GM10248 (cell line): ENCODE data around the gene ATF2.

ENCODE experiments used
- CTCF ChIA-PET: fragments of 300-600 bp; sonication (Branson Sonifier 250); formaldehyde crosslinking; extraction: SDS; loops from one replicate; lab custom pipeline; 2021; ENCODE audit warnings: antibody characterized with exemption; lab: Yijun Ruan, JAX
- POLR2A ChIA-PET: fragments of 350-650 bp; sonication (Branson Sonifier 250); formaldehyde crosslinking; extraction: SDS; loops from one replicate; lab custom pipeline; 2020; ENCODE audit warnings: antibody characterized with exemption; lab: Yijun Ruan, JAX
- DNase-seq: peaks from one replicate; pipeline ENCODE4 v3.0.0; 2012; ENCODE audit errors: extremely low spot score
- TF ChIP-seq, protein P1 (sequence below): IDR thresholded peaks from 2 replicates; pipeline ENCODE4 v1.5.1; 2012; ENCODE audit warnings: mild to moderate bottlenecking, low read depth; ENCODE audit errors: extremely low read depth, missing control alignments, control extremely low read depth

ATF2 gene

GRCh38 chr2:175168564-175168945 is 552 bp upstream of the ATF2 start:
- ChIA-PET POLR2A (interaction anchor here (0.6 to 0.9 kb wide), 6 partner anchors 10 to 833 kb away, joined by 3 to 4 read pairs (median 4); partner anchors contain the start of gene LNPK), CTCF (interaction anchor here (0.9 to 1.3 kb wide), 4 partner anchors 9 to 56 kb away, joined by 3 to 6 read pairs (median 6); no protein-coding TSS in a partner anchor)
- TF ChIP-seq, protein P1, sequence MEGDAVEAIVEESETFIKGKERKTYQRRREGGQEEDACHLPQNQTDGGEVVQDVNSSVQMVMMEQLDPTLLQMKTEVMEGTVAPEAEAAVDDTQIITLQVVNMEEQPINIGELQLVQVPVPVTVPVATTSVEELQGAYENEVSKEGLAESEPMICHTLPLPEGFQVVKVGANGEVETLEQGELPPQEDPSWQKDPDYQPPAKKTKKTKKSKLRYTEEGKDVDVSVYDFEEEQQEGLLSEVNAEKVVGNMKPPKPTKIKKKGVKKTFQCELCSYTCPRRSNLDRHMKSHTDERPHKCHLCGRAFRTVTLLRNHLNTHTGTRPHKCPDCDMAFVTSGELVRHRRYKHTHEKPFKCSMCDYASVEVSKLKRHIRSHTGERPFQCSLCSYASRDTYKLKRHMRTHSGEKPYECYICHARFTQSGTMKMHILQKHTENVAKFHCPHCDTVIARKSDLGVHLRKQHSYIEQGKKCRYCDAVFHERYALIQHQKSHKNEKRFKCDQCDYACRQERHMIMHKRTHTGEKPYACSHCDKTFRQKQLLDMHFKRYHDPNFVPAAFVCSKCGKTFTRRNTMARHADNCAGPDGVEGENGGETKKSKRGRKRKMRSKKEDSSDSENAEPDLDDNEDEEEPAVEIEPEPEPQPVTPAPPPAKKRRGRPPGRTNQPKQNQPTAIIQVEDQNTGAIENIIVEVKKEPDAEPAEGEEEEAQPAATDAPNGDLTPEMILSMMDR, result no peak
- no peak for DNase-seq

DNA sequence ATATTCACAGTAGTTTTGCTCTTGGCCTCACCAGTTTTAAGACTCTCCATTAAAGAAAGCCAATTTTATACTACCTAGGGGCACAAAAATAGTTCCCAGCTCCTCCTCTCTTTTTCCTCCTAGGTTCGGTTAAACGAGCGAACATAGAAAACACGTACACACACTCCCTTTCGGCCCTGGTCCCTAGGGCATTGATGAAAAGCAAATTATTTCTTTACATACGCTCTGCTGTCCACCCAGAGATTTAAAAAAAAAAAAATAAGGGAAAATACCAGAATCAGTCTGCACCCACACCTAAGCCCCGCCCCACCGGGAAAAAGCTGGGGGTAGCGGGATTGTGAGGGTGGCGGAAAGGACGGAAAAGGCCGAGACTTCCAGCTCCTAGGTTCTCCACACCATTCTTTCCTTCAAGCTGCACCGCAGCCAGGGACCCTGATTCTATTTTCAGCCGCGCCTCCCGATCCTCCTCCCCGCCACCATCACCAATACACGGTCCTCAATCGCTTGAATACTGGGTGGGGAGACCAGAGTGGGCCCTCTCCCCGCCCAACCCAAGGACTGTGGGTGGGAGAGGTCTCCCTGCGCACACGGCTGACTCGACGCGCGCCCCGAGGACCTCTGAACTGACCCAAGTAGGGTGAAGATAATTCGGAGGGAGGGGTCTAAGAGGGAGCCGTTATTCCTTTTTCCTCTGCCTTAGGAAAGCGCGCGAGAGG is 769 bp downstream of the ATF2 start:
- peak; percentile 38 for DNase-seq
- ChIA-PET POLR2A (interaction anchor here (0.8 kb wide), 1 partner anchor 35 kb away, joined by 5 read pairs; no protein-coding TSS in a partner anchor), CTCF (interaction anchor here (1.7 to 2.2 kb wide), 2 partner anchors 9 to 11 kb away, joined by 4 to 16 read pairs; no protein-coding TSS in a partner anchor)
- TF ChIP-seq, protein P1, result no peak

DNA sequence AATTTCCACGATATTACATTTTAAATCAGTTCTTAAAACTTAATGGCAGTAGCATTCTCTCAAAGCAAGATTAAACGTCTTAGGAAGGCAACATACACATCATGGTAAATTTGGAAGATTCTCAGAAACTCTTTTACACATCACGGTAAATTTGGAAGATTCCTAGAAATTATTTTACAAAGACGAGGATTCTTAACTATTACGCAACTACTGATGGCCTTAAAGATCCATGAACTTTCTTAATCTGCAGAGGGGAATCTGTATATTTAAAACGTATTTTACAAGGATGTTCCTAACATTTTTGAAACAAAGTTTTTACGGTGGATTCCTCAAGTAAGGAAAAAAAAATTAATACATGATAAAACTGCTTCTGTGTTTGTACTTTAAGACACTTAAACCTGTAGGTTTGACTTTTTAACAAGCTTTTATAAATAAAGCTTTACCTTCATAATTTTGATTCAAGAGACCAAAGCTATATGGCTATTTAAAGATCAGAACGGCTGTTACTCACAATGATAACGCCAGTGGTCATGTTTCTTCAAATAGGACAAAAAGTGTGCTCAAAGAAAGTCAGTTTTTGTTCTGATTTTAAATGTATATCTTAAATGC is 1.7 kb downstream of the ATF2 start:
- DNase-seq, result no peak
- TF ChIP-seq, protein P1, result no peak
- ChIA-PET POLR2A (interaction anchor here (0.8 kb wide), 1 partner anchor 34 kb away, joined by 5 read pairs; no protein-coding TSS in a partner anchor), CTCF (interaction anchor here (1.5 to 2.2 kb wide), 3 partner anchors 9 to 12 kb away, joined by 4 to 16 read pairs (median 7); no protein-coding TSS in a partner anchor)

GRCh38 chr2:175164235-175164634 is 3.8 kb downstream of the ATF2 start:
- CTCF ChIA-PET, result no interaction called here
- TF ChIP-seq, protein P1, result no peak
- POLR2A ChIA-PET, result no interaction called here
- no peak for DNase-seq

DNA sequence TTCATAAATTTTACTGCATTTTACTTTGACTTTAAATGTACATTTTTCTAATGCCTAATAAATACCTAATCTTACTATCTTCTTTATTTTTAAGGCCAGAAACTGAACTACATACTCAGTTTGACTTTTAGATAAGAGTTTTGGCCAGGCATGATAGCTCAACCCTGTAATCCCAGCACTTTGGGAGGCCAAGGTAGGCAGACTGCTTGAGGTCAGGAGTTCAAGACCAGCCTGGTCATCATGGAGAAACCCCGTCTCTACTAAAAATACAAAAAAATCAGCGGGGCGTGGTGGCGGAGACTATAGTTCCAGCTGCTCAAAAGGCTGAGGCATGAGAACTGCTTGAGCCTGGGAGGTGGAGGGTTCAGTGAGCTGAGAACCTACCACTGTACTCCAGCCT is 9.1 kb downstream of the ATF2 start:
- no peak for DNase-seq
- POLR2A ChIA-PET, result no interaction called here
- TF ChIP-seq, protein P1, result no peak
- CTCF ChIA-PET, result interaction anchor here (0.6 to 2.2 kb wide), 4 partner anchors 9 to 23 kb away, joined by 3 to 5 read pairs (median 4); no protein-coding TSS in a partner anchor

- DNase-seq, result no peak
- ChIA-PET POLR2A (no interaction called here), CTCF (interaction anchor here (1.4 to 1.7 kb wide), 2 partner anchors 9 to 17 kb away, joined by 4 to 7 read pairs; no protein-coding TSS in a partner anchor)
- TF ChIP-seq, protein P1, result no peak
These were observed 11.5 kb downstream of the ATF2 start for GRCh38 chr2:175156534-175156933.
